ENCODE results near the gene QARS1. TPM values are rescaled to one million over a fixed set of nuclear protein-coding genes. Genes with fewer than 3 reads are reported as not detected.

QARS1 gene
- 197 TPM for total RNA-seq

DNA sequence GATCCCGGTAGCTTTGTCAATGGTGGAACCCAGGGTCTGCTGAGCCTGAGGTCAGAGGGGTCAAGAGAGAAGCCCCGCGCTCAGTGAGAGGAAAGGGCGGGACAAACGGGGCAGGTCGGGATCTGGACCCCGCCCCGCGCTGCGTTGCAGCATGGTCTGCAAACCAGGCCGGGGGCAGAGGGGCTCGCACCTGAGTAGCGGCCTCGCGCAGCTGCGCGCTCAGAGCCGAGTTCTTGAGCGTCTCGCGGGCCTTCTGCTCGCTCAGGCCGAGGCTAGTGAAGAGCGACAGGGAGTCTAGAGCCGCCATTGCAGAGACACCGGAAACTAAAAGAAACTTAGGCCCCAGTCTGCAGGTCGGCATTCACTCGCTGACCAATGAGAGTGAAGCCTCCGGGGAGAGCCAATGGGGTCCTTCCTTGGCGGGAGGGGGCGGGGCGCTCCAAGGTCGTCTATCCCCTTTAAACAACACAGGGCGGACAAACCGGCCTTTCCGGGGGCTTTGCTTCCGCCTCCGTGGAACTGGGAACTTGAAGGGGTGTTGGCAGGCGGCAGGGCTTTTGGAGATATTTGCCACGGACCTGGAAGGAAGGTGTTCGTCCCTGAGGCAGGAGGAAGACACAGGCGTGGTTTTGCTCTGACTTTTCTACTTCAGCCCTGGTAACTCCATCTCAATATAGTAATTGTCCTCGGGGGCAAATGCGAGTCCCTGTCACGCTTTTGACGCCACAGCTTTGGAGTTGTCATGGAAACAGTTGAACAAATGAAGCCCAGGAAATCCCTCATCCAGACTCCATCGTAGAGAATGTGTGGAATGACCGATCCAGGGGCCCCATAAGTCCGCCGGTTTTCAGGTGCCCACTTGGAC is at the start of gene QARS1:
Gene QARS1 (minus strand): TSS at position 331 of the 865 bp plus-strand sequence. CDS start 24 bp downstream, at position 307.
- peak; percentile 92 for DNase-seq

DNA sequence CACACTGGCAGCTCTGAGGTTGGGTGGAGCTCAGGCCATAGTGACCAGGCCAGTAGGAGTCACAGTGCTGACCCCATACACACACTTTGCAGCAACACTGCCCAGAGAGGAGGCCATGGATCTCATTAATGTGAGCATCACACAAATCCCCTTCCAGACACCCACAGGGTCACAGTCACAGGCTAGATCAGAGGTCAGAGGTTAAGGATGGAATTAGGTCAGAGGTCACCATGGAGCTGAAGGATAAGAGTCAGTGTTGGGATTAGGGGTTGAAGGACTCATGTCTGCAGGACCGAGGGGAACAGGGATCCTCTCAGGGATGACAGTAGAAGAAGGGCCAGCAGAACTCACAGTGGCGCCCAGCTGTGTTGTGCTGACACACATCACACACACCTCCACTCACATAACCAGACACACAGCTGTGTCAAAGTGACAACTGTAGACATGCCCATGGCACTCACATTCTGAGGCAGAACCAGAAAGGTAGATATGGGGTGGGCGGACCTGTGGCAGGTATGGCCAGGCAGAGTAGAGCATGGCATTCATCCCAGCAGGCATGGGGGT is 48.9 kb upstream of the QARS1 start:
- no peak for DNase-seq

DNA sequence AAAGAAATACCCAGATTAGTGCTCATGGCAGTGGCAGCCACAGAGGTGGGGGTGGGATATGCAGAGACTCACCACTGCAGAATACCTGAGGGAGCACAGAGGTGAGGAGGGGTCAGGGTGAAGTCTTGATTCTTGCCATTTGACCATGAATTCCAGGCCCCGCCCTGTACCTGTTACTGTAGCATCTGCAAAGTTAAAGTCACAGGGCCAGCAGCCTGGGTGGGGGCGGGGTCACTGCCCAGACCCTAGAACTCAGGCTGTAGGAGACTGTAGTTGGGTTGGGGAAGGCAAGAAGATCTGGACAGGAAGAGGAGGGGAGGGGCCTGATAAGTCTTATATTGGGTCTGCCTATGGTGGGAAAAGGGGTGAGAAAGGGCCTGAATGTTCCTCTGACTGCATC is 47.1 kb upstream of the QARS1 start:
- DNase-seq: no peak

DNA sequence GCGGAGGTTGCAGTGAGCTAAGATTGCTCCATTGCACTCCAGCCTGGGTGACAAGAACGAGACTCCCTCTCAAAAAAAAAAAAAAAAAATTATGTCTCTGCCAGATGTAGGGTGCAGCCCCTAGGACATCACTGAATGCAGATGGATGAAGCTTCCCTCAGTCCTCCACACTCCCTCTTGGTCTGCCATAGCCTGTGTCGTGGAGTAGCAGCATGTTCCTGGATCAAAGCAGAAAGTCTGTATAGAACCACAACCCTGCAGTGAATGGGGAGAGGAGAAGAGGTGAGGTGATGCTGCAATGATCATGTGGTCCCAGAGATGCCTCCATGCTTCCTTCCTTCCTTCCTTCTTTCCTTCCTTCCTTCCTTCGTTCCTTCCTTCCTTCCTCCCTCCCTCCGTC is 43.6 kb upstream of the QARS1 start:
- DNase-seq: no peak

DNA sequence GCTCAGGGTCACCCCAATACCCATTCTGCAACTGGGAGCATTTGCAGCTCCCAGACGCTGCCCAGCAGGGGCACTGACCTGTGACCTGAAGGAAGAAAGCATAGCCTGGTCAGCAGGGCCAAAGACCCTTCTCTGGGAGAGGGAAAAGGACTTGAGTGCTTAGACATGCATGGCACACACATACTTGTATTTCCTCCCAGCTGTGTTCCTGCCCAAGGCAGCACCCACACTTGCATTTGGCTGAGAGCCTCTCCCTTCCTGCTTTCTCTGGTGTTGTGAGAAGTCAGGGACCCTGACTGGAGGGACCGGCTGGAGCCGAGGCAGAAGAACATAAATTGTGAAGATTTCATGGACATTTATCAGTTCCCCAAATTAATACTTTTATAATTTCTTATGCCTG is 35.5 kb upstream of the QARS1 start:
- DNase-seq: no peak

DNA sequence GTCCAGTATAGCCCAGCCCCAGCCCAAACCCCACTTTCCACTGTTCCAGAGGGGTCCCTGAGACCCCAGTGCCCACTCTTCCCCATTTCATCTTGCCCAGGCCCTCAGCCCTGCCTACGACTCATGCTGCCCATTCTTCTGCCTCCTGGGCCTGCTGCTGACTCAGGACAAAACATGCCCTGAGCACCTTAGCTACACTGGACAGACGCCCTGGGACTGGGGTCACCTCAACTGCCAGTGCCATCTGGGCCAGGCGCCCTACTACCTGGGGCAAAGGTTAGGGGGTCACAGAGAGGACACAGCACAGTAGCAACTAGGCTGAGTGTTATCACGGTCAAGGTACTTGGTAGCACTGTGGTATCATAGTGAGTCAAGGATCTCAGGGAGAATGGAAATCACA is 30.9 kb upstream of the QARS1 start:
- DNase-seq: no peak

DNA sequence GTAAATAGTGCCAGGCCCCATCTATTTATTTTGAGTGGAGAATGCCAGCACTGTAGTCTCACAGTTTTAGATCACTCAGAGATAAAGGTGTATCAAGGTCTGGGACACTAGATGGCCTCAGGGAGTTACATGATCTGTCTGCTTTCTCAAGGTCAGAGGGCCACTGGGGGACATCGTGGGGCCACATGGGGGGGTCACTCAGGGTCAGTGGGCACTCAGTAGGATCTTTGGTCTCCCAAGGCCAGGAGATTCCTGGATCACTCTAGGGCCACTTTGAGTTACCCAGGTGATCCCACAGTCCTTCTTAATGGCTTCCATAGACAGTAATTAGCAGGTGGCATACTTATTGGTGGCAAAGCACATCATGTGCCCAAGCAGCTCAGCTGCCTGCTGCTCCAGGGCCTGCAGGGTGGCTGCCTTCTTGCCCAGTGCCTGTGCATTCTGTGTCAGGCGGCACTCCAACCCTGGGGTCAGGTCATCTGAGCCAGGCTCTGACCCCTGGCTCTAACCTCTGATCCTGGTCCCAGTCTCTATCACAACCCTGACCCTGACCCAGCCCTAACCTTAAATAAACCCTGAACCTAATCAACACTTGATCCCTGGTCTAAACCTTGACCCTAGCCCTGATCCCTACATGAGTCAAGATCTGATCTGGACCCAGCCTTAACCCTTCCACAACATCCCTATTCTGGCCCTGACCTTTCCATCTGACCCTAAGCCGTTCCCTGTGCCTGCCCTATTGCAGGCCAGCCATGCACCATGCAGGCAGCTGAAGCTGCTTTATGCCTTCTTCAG is 30.1 kb upstream of the QARS1 start:
- DNase-seq: no peak

DNA sequence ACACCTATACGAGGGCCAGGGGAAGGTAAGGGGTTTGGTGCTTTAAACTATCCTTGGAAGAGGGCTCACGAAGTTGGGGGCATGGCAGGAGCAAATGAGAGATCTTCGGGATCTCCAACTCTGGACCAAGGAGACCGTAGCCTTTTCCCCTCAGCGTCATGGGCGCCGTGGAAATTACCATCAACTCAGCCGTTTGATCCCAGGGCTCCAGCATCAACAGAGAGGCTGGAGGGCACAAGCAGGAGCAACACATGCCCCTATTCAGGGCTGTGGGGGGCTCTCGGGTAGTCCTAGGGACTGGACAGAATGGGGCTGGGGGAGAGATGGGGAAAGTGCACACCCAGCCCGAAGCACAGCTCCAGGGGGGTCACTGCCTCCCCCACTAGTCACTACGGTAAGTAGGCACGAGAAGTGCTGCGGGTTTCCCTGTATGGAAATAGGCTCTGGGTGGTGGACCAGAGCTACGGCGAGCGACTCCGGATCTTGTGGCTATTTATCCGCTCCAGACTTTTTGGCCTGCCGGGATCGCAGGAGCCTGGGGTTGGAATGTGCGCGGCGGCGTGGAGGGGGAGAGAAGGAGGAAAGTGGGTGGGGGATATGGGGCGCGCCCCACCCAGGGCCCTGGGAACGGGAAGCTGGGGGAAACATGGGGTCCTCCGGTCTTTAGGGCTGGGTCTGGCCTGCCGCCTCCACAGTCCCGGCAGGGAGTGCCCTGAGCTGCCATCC is 28.8 kb upstream of the QARS1 start:
- DNase-seq: peak; percentile 76

DNA sequence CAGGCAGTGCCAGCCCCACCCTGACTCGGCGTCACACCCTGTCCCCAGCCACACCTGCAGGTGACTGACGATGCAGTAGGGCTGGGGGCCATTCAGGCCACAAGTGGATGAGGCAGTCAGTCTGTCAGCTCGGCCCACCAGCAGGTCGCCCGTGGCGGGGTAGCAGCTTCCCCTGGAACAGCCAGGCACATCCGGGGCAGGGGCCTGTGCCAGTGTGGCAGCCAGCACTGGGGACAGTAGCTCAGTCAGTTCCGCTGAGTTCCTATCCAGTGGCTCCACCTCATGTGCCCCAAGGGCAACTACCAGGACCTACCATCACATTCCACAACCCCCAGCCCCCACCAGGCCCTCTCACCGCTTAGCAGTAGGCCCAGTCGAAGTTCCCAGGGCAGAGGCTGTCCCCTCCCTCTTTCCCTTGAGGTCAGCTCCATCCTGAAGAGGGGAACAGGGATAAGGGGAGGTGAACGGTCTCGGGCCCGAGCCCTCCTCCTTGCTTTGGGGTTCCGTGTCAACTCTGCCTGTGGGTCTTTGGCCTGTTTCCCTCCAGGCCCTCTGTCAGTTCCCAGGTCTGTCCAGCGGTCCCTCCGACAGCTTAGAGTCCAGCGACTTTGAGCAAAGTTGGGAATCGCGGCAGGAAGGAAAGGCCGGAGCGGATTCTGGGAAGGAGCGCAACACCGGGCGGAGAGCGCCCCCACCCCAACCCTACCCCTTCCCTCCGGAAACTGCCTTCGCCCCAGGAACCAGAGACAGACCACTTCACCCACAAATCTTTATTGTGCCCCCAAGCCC is 28.1 kb upstream of the QARS1 start, which contains the start of gene LAMB2:
Gene LAMB2 (minus strand): TSS at position 614 of the 789 bp plus-strand sequence. CDS start 183 bp downstream, at position 431.
- peak; percentile 34 for DNase-seq

DNA sequence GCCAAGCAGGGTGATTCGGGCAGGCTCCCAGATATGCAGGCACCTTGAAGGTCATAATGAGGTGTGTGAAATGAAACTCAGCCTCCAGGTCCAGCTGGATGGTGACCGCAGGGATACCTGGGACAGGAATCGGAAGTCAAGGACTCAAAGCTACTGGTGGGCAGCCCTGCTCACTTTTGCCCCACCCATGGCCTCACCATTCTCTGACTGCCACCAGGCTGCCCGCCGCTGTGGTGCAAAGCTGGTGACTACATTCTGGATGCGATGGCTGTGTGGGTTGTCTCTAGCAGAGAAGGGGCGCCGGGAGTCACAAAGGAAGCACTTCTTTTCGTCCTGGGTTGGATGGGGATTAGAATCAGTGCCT is 27.5 kb upstream of the QARS1 start:
- DNase-seq: no peak

DNA sequence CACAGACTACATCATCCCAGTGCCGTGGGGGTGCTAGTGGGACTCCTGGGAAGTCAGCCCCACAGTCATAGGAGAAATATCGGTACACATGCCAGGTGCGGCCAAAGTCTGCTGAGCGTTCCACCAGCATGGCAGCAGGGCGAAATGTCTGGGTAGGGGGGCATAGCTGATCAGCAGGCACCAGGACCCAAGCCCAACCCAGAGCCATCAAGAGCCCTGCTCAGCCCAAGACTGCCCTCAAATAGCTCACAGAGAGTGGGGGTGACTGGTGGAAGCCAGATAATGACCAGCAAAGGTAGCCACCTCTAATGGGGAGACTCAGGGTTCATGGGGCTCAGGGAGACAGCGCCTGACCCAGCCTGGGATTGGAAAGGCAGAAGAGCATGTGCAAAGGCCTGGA is 27.0 kb upstream of the QARS1 start:
- DNase-seq: no peak

DNA sequence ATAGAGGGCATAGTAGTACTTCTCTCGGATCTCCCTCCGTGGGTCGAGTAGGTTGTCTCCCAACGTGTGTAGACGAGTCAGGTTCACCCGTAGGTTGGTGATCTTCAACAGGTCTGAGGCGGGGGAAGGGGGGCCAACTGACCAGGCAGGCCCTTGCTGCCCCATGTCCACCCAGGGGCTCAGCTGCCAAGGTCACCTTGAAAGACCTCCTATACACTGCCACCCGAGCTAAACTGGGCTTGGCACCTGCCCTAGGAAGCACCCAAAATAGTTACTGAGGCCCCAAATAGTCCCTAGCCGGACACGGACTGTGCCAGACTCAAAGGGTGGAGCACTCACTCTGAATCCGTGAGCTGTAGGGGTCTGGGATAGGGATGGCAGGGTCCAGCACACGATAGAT is 26.5 kb upstream of the QARS1 start:
- no peak for DNase-seq

DNA sequence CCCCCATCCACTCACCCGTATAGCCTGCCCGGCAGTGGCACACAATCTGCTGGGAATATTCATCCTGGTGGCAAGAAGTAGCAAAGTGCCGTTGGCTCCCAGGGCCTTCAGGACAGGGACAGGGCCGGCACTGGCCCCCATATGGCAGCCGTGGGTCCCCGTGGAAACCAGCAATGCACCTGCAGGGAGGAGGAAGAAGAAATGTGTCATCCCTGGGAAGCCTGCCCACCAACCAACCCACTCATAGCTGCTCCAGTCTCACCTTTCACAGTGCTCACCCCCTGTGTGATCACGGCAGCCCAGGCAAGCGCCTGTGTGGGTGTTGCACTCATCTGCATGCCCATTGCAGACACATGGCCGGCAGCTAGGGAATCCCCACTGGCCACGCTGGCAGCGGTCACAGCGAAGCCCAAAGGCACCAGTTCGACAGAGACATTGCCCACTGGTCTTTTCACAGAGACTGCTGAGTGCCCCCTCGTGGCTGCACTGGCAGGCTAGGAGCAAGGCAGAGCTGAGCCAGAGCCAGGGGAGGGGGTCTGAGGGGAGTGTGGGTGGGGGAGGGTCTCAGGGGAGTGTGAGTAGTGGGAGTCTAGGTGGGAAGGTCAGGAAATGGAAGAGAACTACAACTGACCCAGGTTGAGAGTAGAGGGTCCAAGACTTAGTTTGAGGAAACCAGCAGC is 20.6 kb upstream of the QARS1 start:
- DNase-seq: peak; percentile 51

DNA sequence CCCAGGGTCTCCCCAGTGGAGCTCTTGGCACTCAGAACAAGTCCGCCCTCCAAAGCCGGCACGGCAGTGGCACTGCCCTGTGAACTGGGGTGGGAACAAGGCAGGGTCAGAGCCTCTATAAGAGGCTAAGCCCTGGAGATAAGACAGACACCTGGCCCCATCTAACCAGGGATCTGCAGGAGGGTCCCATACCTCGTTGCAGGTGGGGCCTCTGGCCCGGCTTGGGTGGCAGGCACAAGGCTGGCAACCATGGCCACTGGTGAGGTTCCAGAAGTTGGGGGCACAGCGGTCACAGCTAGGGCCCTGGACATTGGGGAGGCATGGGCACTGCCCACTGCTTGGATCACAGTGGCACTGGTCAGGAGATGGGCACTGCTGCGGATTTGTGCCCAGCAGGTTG is 19.6 kb upstream of the QARS1 start:
- DNase-seq: no peak

DNA sequence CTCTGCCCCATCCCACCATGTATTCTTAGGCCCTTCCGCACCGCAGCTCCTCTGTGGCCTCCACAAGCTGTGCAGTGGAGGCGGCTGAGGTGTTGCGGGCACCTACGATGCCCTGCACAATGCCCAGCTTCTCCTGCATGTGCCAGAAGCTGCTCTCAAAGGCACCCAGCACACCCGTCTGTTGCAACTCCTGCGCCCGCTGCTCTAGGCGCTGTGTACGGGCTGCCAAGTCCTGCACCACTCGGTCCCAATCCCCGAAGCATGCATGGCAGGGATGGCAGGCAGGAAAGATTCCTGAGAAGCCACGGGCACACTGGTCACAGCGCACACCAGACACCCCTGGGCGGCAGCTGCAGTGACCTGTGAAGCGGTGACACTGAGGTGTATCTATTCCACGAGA is 19.1 kb upstream of the QARS1 start:
- DNase-seq: no peak

DNA sequence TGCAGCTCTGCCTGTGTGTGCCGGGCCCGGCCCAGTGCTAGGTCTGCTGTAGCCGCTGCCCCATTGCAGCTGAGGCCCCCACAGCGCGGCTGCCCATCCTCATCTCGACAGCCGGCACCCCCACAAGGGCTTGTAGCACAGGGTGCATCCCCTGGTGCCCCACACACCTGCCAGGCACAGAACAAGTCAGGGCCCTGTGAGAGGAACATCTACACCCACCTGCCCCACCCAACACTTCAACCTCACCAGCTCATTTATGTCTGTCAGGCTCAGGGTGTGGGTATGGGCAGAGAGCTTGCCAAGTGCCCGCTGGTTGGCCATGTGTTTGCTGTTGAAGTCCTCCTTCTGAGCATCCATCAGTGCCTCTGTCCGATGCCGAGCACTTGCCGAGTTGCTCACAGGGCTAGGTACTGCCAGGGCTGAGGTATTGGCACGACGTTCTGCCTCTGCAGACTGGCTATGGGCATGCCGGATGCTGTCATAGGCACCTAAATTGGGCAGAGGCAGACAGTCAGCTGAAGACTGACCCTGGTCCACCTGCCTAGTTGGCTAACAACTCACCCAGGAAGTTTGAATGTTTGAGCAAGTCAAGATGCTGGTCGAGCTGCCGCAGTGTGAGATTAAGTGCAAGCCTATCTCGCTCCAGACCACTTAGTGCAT is 18.5 kb upstream of the QARS1 start:
- no peak for DNase-seq

DNA sequence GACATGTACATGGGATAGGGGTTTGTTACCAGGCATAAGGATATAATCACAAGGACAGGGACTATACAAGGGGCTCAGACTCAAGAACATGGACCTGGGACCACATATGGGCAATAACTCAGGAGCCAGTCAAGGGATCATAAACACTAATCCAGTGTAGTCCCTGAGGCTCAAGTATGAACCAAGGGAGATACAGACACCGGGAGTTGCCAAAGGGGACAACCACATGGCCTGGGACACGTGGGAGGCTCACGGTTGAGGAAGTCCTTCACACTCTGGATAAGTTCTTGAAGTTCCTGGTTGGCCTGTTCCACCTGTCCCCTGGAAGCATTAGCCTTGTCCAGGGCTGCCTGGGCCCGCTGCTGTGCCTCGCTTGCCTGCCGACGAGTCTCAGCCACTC is 17.9 kb upstream of the QARS1 start:
- no peak for DNase-seq

DNA sequence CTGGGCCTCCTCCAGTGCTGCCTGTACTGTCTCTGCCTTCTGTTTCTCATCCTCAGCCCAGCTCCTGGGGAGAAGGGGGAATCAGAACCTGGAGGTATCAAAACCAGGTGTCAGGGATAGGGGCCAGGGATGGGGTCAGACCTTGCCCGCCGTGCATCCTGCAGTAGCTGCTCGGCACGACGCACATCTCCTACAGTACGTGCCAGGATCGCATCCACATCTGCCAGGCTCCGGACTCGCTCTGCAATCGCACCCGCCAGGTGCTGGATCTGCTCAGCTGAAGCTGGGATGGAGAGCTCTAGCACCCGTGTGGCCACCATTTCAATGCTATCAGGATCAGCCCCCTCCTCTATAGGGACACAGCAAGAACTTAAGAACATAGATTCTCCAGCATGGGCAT is 17.5 kb upstream of the QARS1 start:
- DNase-seq: no peak

DNA sequence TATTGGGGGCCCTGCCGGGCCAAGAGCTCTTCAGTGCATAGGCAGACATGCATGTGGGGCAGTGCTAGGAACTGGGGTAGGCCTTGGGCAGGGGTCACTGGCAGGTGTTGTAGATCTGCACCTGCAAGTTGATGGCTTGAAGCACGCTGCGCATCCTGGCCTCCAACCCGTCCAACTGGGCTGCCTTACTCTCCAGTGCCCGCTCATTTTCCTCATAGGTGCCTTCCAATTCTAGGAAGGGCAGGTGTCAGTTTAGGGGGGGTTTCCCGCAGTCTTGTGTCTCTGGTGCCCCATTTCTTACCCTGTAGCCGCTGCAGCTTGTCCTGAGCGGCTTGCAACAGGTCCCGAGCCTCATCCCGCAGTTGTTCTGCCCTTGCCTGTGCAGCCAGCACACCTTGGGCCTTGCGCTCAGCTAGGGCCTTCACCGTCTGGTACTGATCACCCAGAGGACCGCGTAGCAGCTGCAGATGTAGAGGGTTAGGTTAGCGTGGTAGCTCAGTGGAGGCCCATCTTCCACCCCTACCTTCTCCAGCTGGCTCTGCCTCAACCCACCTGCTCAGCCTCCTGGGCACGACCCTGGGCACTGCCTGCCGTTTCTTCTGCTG is 16.7 kb upstream of the QARS1 start:
- DNase-seq: no peak

Measured in occipital lobe (tissue), 2 donors.